Panc1 (cell line): ENCODE results near the gene SAMD4A. TPM values are rescaled to one million over a fixed set of nuclear protein-coding genes. Genes with fewer than 3 reads are reported as not detected.

Source experiments
- ATAC-seq: fragments of 200-7000 bp; cut with Tn5 transposase; 2 replicates; pipeline ENCODE4 v1.9.1; 2020; ENCODE audit warnings: mild to moderate bottlenecking, moderate library complexity
- BruUV-seq: library from RNA; stranded (reverse); fragments of 400-500 nt; replicated peaks from 2 replicates; lab custom pipeline; 2021; lab: Mats Ljungman, UMichigan
- CTCF ChIA-PET: fragments of 300-600 bp; sonication (Branson Sonifier 250); formaldehyde crosslinking; loops from one replicate; lab custom pipeline; 2022; ENCODE audit warnings: antibody characterized with exemption; lab: Charles Lee
- POLR2A ChIA-PET: fragments of 300-600 bp; sonication (Branson Sonifier 250); formaldehyde crosslinking; loops from one replicate; lab custom pipeline; 2022; ENCODE audit warnings: antibody characterized with exemption; lab: Charles Lee
- DNase-seq: peaks from one replicate; pipeline ENCODE4 v3.0.0-alpha.2; 2010; ENCODE audit warnings: low read depth, low spot score
- H3K27ac ChIP-seq: 2 replicates; pipeline ENCODE4 v1.5.1; 2011; ENCODE audit warnings: mild to moderate bottlenecking, low read length, inconsistent platforms
- H3K27me3 ChIP-seq: fragments of 200-500 bp; sonication (Bioruptor generic); 2 replicates; pipeline ENCODE4 v1.6.0; 2014; ENCODE audit warnings: low read length, inconsistent platforms; ENCODE audit not compliant: control insufficient read depth, insufficient read depth
- H3K36me3 ChIP-seq: fragments of 200-500 bp; sonication (Bioruptor generic); 2 replicates; pipeline ENCODE4 v1.5.1; 2014; ENCODE audit warnings: inconsistent platforms, mild to moderate bottlenecking, low read length, moderate library complexity; ENCODE audit not compliant: control insufficient read depth, insufficient read depth
- H3K4me1 ChIP-seq: 2 replicates; pipeline ENCODE4 v1.5.1; 2011; ENCODE audit warnings: inconsistent platforms, mild to moderate bottlenecking, low read length, moderate library complexity; ENCODE audit not compliant: control insufficient read depth, insufficient read depth
- H3K4me3 ChIP-seq, 2 experiments: 2 replicates each; pipeline ENCODE4 v1.5.1; 2011 to 2012; ENCODE audit warnings: low read depth in 2 of 2, low read length in 2 of 2, mild to moderate bottlenecking in 2 of 2, inconsistent platforms in 1 of 2, moderate library complexity in 1 of 2
- H3K9me3 ChIP-seq: fragments of 200-500 bp; sonication (Bioruptor generic); 2 replicates; pipeline ENCODE4 v1.5.1; 2014; ENCODE audit warnings: low read depth, mild to moderate bottlenecking, inconsistent platforms, low read length, moderate library complexity; ENCODE audit not compliant: control insufficient read depth, insufficient read depth
- POLR2AphosphoS5 ChIP-seq: IDR thresholded peaks from 2 replicates; pipeline ENCODE4 v1.6.1; 2012; ENCODE audit warnings: mild to moderate bottlenecking, low read depth, low read length, moderate library complexity
- SIN3A ChIP-seq: IDR thresholded peaks from 2 replicates; pipeline ENCODE4 v1.6.1; 2012; ENCODE audit warnings: low read depth, mild to moderate bottlenecking, low read length, moderate library complexity, borderline replicate concordance; ENCODE audit not compliant: insufficient read depth
- TCF7L2 ChIP-seq: IDR thresholded peaks from 2 replicates; pipeline ENCODE4 v1.6.1; 2011; ENCODE audit warnings: mild to moderate bottlenecking, low read depth, low read length, inconsistent platforms
- in situ Hi-C: cut with HindIII; loops from 2 replicates; pipeline ENCODE4 v1.10.0; 2016; ENCODE audit warnings: low sequenced_read_pairs, low pct_unique_long_range_greater_than_20kb
- intact Hi-C: fragments of 100-400 bp; cut with micrococcal nuclease; formaldehyde crosslinking; loops from one replicate; pipeline ENCODE4 v1.10.0; 2022; ENCODE audit not compliant: unreplicated experiment
- total RNA-seq: library from RNA; stranded (reverse); gene quantifications from one replicate; pipeline ENCODE4 v1.2.1, GENCODE V29; 2021; ENCODE audit not compliant: unreplicated experiment
- TF ChIP-seq, protein P1 (sequence below): fragments of 450-650 bp; IDR thresholded peaks from 2 replicates; pipeline ENCODE4 v1.5.1; 2017; ENCODE audit warnings: mild to moderate bottlenecking
- TF ChIP-seq, protein P2 (sequence below), 2 experiments: IDR thresholded peaks; 2 replicates each; pipeline ENCODE4 v1.6.1; 2011 to 2012; ENCODE audit warnings: low read depth in 2 of 2, control low read depth in 1 of 2, low read length in 1 of 2, mild to moderate bottlenecking in 1 of 2, moderate library complexity in 1 of 2; ENCODE audit not compliant: insufficient read depth in 1 of 2

Gene SAMD4A
- total RNA-seq, 1 experiment from 2014 or later = 15.2 TPM

DNA sequence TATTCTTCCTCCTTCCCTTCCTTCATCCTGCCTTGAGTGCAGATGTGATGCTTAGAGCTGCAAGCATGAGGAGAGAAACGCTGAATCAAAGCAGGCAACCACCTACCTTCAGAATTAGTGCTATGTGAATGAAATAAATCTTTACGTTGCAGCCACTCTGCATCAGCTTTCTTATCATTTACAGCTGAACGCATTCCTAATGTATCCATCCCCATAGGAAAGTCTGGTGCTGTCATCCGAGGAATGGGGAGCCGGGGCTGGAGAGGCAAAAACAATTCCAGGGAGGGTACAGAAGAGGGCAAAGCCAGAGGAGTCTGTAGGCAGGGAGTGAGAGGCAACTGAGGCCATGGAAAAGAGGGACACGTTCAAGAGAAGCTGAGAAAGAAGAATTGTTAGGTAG lies 245.7 kb downstream of the SAMD4A start:
- Histone ChIP-seq H3K36me3 (no peaks in the 10 kb centered on the region), H3K9me3 (no peaks in the 10 kb centered on the region), H3K27ac (no peak overlapping the region), H3K27me3 (no peaks in the 10 kb centered on the region), H3K4me1 (no peaks in the 10 kb centered on the region), H3K4me3 (no peak overlapping the region)
- ATAC-seq (no peak), DNase-seq (no peak)
- in situ Hi-C loops (no loop called here), intact Hi-C loops (no loop called here)
- TF ChIP-seq, protein P1, sequence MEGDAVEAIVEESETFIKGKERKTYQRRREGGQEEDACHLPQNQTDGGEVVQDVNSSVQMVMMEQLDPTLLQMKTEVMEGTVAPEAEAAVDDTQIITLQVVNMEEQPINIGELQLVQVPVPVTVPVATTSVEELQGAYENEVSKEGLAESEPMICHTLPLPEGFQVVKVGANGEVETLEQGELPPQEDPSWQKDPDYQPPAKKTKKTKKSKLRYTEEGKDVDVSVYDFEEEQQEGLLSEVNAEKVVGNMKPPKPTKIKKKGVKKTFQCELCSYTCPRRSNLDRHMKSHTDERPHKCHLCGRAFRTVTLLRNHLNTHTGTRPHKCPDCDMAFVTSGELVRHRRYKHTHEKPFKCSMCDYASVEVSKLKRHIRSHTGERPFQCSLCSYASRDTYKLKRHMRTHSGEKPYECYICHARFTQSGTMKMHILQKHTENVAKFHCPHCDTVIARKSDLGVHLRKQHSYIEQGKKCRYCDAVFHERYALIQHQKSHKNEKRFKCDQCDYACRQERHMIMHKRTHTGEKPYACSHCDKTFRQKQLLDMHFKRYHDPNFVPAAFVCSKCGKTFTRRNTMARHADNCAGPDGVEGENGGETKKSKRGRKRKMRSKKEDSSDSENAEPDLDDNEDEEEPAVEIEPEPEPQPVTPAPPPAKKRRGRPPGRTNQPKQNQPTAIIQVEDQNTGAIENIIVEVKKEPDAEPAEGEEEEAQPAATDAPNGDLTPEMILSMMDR = no peak
- no peak for TF ChIP-seq POLR2AphosphoS5
- no peak for TF ChIP-seq SIN3A
- no peak for TF ChIP-seq TCF7L2
- TF ChIP-seq, protein P2, sequence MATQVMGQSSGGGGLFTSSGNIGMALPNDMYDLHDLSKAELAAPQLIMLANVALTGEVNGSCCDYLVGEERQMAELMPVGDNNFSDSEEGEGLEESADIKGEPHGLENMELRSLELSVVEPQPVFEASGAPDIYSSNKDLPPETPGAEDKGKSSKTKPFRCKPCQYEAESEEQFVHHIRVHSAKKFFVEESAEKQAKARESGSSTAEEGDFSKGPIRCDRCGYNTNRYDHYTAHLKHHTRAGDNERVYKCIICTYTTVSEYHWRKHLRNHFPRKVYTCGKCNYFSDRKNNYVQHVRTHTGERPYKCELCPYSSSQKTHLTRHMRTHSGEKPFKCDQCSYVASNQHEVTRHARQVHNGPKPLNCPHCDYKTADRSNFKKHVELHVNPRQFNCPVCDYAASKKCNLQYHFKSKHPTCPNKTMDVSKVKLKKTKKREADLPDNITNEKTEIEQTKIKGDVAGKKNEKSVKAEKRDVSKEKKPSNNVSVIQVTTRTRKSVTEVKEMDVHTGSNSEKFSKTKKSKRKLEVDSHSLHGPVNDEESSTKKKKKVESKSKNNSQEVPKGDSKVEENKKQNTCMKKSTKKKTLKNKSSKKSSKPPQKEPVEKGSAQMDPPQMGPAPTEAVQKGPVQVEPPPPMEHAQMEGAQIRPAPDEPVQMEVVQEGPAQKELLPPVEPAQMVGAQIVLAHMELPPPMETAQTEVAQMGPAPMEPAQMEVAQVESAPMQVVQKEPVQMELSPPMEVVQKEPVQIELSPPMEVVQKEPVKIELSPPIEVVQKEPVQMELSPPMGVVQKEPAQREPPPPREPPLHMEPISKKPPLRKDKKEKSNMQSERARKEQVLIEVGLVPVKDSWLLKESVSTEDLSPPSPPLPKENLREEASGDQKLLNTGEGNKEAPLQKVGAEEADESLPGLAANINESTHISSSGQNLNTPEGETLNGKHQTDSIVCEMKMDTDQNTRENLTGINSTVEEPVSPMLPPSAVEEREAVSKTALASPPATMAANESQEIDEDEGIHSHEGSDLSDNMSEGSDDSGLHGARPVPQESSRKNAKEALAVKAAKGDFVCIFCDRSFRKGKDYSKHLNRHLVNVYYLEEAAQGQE (IDR thresholded peaks at IDR 0.05; ENCODE audit: insufficient read depth in 1 of 2, low read depth in 2 of 2, low read length in 1 of 2) = no peak
- ChIA-PET CTCF (no interaction called here), POLR2A (no interaction called here)
- no TSS peak for BruUV-seq

DNA sequence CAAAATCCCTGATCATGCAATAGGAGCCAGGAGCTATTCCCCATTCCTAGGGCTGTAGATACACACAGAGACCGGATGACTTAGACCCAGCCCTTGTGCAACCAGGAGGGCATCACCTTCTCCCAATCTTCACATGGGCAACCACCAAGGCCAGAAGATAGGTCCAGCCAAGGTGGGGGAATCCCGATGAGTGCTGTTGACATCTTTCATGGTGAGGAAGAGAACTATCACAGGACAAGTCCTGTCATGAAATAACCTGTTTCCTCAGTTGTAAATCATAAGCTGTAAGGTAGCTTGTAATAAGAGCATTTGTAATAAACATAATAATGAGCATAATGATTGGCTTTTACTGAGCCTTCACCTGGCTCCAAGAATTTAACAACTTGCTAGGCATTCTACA lies 246.2 kb downstream of the SAMD4A start:
- in situ Hi-C loops (no loop called here), intact Hi-C loops (no loop called here)
- ATAC-seq (no peak), DNase-seq (no peak)
- H3K36me3 ChIP-seq = no peaks in the 10 kb centered on the region
- ChIA-PET POLR2A (no interaction called here), CTCF (no interaction called here)
- H3K4me1 ChIP-seq = no peaks in the 10 kb centered on the region
- no peak overlapping the region for H3K4me3 ChIP-seq
- H3K27ac ChIP-seq = no peak overlapping the region
- no peaks in the 10 kb centered on the region for H3K27me3 ChIP-seq
- H3K9me3 ChIP-seq = no peaks in the 10 kb centered on the region
- TF ChIP-seq, protein P2 (IDR thresholded peaks at IDR 0.05; ENCODE audit: insufficient read depth in 1 of 2, low read depth in 2 of 2, low read length in 1 of 2) = no peak
- no peak for TF ChIP-seq TCF7L2
- TF ChIP-seq, protein P1 = no peak
- BruUV-seq = no TSS peak
